NOMO-1 treated with DMSO at 0.1 percent for 48 hours (cell line): ENCODE measurements around the gene PTCSC3.

Experiments used
- DNase-seq: peaks from one replicate; lab custom pipeline; 2025; ENCODE audit not compliant: unreplicated experiment; lab: John Stamatoyannopoulos, UW

Gene PTCSC3

GRCh38 chr14:36086629-36087395 lies 89.7 kb downstream of the PTCSC3 start:
- no peak for DNase-seq

GRCh38 chr14:36085861-36086260 lies 90.7 kb downstream of the PTCSC3 start:
- no peak for DNase-seq
